CD8-positive, alpha-beta memory T cell (primary cell): ENCODE measurements around the gene CCDC187. TPM values are rescaled to one million over a fixed set of nuclear protein-coding genes. Genes with fewer than 3 reads are reported as not detected.

ENCODE experiments used
- CTCF ChIA-PET: fragments of 350-600 bp; sonication (Branson Sonifier 250); formaldehyde crosslinking; loops from one replicate; lab custom pipeline; 2021; ENCODE audit warnings: antibody characterized with exemption; lab: Charles Lee
- POLR2A ChIA-PET: fragments of 350-600 bp; sonication (Branson Sonifier 250); formaldehyde crosslinking; loops from one replicate; lab custom pipeline; 2021; ENCODE audit warnings: antibody characterized with exemption; lab: Charles Lee
- DNase-seq, 5 donors: peaks; one replicate each; pipeline versions ENCODE4 v3.0.0 to v3.0.0-alpha.2; 2020 to 2022; ENCODE audit warnings: mixed read lengths in 1 of 5
- H3K27ac ChIP-seq: one replicate; pipeline ENCODE4 v1.7.0; 2013; ENCODE audit warnings: low read depth, mild to moderate bottlenecking, low read length, moderate library complexity
- H3K27me3 ChIP-seq: 2 replicates; pipeline ENCODE4 v1.7.0; 2013; ENCODE audit warnings: low read length, mild to moderate bottlenecking; ENCODE audit not compliant: insufficient read depth, poor library complexity, severe bottlenecking
- H3K36me3 ChIP-seq: 2 replicates; pipeline ENCODE4 v1.7.0; 2013; ENCODE audit warnings: mild to moderate bottlenecking, low read length, moderate library complexity; ENCODE audit not compliant: insufficient read depth
- H3K4me1 ChIP-seq: 2 replicates; pipeline ENCODE4 v1.7.0; 2013; ENCODE audit warnings: mild to moderate bottlenecking, low read length, moderate library complexity; ENCODE audit not compliant: insufficient read depth
- H3K4me3 ChIP-seq: 2 replicates; pipeline ENCODE4 v1.7.0; 2013; ENCODE audit warnings: mild to moderate bottlenecking, low read length
- H3K9me3 ChIP-seq: 2 replicates; pipeline ENCODE4 v1.7.0; 2013; ENCODE audit warnings: mild to moderate bottlenecking, low read length
- H3K27ac Mint-ChIP-seq, 8 donors: one replicate each; pipeline ENCODE4 v1.8.0; 2020 to 2021; ENCODE audit warnings: mixed read lengths in 8 of 8, mild to moderate bottlenecking in 6 of 8, inconsistent platforms in 3 of 8, moderate library complexity in 3 of 8
- H3K27me3 Mint-ChIP-seq, 2 donors: one replicate each; pipeline ENCODE4 v1.8.0; 2020 to 2021; ENCODE audit warnings: mixed read lengths in 2 of 2, mild to moderate bottlenecking in 1 of 2, moderate library complexity in 1 of 2
- H3K36me3 Mint-ChIP-seq, 3 donors: one replicate each; pipeline ENCODE4 v1.8.0; 2020 to 2021; ENCODE audit warnings: mixed read lengths in 3 of 3, inconsistent platforms in 1 of 3, mild to moderate bottlenecking in 1 of 3
- H3K4me1 Mint-ChIP-seq, 3 donors: one replicate each; pipeline ENCODE4 v1.8.0; 2020 to 2021; ENCODE audit warnings: mixed read lengths in 3 of 3, inconsistent platforms in 1 of 3, mild to moderate bottlenecking in 1 of 3
- H3K4me3 Mint-ChIP-seq, 7 donors: one replicate each; pipeline ENCODE4 v1.8.0; 2020 to 2021; ENCODE audit warnings: mixed read lengths in 7 of 7, mild to moderate bottlenecking in 6 of 7, moderate library complexity in 4 of 7, inconsistent platforms in 2 of 7
- H3K9me3 Mint-ChIP-seq, 5 donors: one replicate each; pipeline ENCODE4 v1.8.0; 2020 to 2022; ENCODE audit warnings: mixed read lengths in 5 of 5, mild to moderate bottlenecking in 3 of 5, moderate library complexity in 2 of 5, inconsistent platforms in 1 of 5
- polyA plus RNA-seq: library from polyadenylated mRNA; unstranded; fragments of 300-500 nt; fragmentation: Illumina TruSeq; gene quantifications from one replicate; pipeline ENCODE4 v1.2.3, GENCODE V29; 2021
- total RNA-seq, 2 experiments: library from RNA; stranded (reverse); gene quantifications; one replicate each; pipeline ENCODE4 v1.2.3, GENCODE V29; 2021

Gene CCDC187
- total and polyA plus RNA-seq, 3 experiments from 2014 or later = not detected

DNA sequence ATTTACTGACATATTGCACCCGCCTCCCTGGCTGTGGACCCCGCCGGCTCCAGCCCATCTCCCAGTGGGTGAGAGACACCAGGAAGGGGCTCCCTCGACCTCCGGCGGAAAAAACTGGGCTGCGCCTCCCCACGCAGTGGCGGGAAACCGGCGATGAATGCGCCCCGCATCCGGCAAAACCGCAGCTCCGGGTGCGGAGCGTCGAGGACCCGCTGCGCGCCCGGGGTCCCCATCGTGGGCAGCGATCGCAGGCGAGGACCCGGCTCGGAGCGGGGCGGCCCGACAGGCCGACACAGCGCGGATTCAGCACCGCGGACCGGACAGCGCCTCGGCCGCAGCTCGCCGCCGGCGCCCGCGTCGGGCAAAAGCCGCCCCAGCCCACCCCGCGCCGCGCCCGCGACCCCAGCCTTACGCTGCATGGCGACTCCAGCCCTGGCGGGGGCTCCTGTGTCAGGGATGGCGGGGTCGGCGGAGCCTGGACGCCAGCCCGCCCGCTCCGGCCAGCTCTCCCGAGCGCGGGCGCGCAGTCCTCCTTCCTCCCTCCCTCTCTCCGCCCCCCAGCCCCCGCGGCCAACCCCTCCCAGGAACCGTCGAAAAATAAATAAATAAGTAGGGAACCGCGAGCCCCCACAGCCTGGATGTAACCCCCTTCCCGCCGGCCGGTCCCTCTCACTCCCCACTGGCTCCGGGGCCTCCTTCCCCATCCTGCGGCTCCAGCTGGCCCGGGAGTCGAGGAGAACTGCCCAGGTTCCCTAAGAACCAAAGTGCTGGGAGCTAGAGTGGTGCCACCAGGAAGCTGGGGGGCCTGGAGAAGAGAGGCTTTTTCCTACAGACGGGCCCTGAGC is 102.1 kb downstream of the CCDC187 start:
- ChIA-PET CTCF (no interaction called here), POLR2A (no interaction called here)
- Histone ChIP-seq H3K9me3 (no peaks in the 10 kb centered on the region), H3K27ac (no peak overlapping the region), H3K36me3 (no peaks in the 10 kb centered on the region), H3K4me3 (no peak overlapping the region), H3K4me1 (no peaks in the 10 kb centered on the region), H3K27me3 (peaks cover 22% of the 10 kb centered on the region)
- Mint-ChIP-seq H3K4me1 (peaks cover 2 to 5% (median 2%) of the 10 kb centered on the region in 3 donors), H3K36me3 (peaks cover 4 to 9% (median 5%) of the 10 kb centered on the region in 3 donors), H3K27ac (no peak overlapping the region), H3K9me3 (peaks cover 0 to 2% (median 0%) of the 10 kb centered on the region in 5 donors), H3K27me3 (peaks cover 18 to 38% of the 10 kb centered on the region in 2 donors), H3K4me3 (no peak overlapping the region)
- DNase-seq = no peak

DNA sequence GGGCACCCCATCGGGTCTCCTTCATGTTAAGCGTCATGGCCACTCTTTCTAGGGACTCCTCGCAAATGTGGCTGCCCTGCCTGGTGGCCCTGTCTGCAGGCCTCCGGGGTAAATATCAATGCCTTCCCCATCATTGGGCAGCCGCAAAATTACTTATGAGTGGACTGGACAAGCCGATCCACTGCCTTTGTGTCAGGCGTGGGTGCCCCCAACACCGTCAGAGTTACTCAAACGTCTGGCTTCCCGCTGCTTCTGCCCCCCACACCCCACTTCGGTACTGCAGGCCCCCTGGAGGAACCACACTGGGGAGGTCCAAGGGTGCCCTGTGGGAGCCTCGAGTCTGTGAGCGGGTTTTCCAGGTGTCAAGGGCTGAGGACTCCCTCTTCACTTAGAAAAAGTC is 102.7 kb downstream of the CCDC187 start:
- Mint-ChIP-seq H3K4me1 (peaks cover 4 to 11% (median 4%) of the 10 kb centered on the region in 3 donors), H3K9me3 (peaks cover 0 to 2% (median 0%) of the 10 kb centered on the region in 5 donors), H3K27me3 (peaks cover 24 to 44% of the 10 kb centered on the region in 2 donors), H3K4me3 (no peak overlapping the region), H3K27ac (no peak overlapping the region), H3K36me3 (peaks cover 0 to 3% (median 3%) of the 10 kb centered on the region in 3 donors)
- H3K27me3 ChIP-seq = peaks cover 27% of the 10 kb centered on the region
- H3K4me1 ChIP-seq = no peaks in the 10 kb centered on the region
- no peak overlapping the region for H3K4me3 ChIP-seq
- H3K36me3 ChIP-seq = no peaks in the 10 kb centered on the region
- H3K9me3 ChIP-seq = no peaks in the 10 kb centered on the region
- no peak overlapping the region for H3K27ac ChIP-seq
- POLR2A ChIA-PET = no interaction called here
- CTCF ChIA-PET = no interaction called here
- DNase-seq = no peak

- Histone ChIP-seq H3K27ac (no peak overlapping the region), H3K9me3 (no peaks in the 10 kb centered on the region), H3K36me3 (no peaks in the 10 kb centered on the region), H3K4me3 (no peak overlapping the region), H3K27me3 (peaks cover 32% of the 10 kb centered on the region), H3K4me1 (no peaks in the 10 kb centered on the region)
- POLR2A ChIA-PET = no interaction called here
- Mint-ChIP-seq H3K36me3 (no peaks in the 10 kb centered on the region), H3K27ac (no peak overlapping the region), H3K9me3 (no peaks in the 10 kb centered on the region), H3K27me3 (peaks cover 29 to 46% of the 10 kb centered on the region in 2 donors), H3K4me1 (peaks cover 2 to 12% (median 4%) of the 10 kb centered on the region in 3 donors), H3K4me3 (no peak overlapping the region)
- no peak for DNase-seq
- CTCF ChIA-PET = no interaction called here
Observed at GRCh38 chr9:136200424-136200823, 103.5 kb downstream of the CCDC187 start.

Other genes with a start within 250 kb of the CCDC187 start
- gene NACC2, start 208.8 kb downstream of the CCDC187 start, total RNA-seq = 1 to 10 TPM; 9.0 to 9.1 TPM
- gene NACC2, start 208.8 kb downstream of the CCDC187 start, polyA plus RNA-seq = 2.9 TPM
- gene TMEM250, start 185.2 kb downstream of the CCDC187 start, total RNA-seq = 10 to 100 TPM; 46.4 to 50.2 TPM
- gene TMEM250, start 185.2 kb downstream of the CCDC187 start, polyA plus RNA-seq = 74.9 TPM
- gene LHX3, start 99.0 kb downstream of the CCDC187 start, total RNA-seq = not detected
- not detected for gene LHX3, start 99.0 kb downstream of the CCDC187 start, polyA plus RNA-seq
- gene QSOX2, start 58.3 kb downstream of the CCDC187 start, total RNA-seq = 10 to 100 TPM; 14.6 to 15.3 TPM
- gene QSOX2, start 58.3 kb downstream of the CCDC187 start, polyA plus RNA-seq = 0.66 TPM
- 1 to 10 TPM; 6.8 to 7.5 TPM for gene GPSM1, start 23.4 kb upstream of the CCDC187 start, total RNA-seq
- gene GPSM1, start 23.4 kb upstream of the CCDC187 start, polyA plus RNA-seq = 1.7 TPM
- 10 to 100 TPM; 40.6 to 43.0 TPM for gene DNLZ, start 59.6 kb upstream of the CCDC187 start, total RNA-seq
- 65.6 TPM for gene DNLZ, start 59.6 kb upstream of the CCDC187 start, polyA plus RNA-seq
- 1 to 10 TPM; 1.4 to 1.5 TPM for gene CARD9, start 69.6 kb upstream of the CCDC187 start, total RNA-seq
- not detected for gene CARD9, start 69.6 kb upstream of the CCDC187 start, polyA plus RNA-seq
- gene SNAPC4, start 96.1 kb upstream of the CCDC187 start, total RNA-seq = 10 to 100 TPM; 22.1 to 23.6 TPM
- 2.6 TPM for gene SNAPC4, start 96.1 kb upstream of the CCDC187 start, polyA plus RNA-seq
- gene ENTR1, start 106.5 kb upstream of the CCDC187 start, total RNA-seq = 10 to 100 TPM; 52.2 to 55.5 TPM
- 13.1 TPM for gene ENTR1, start 106.5 kb upstream of the CCDC187 start, polyA plus RNA-seq
- gene PMPCA, start 106.6 kb upstream of the CCDC187 start, total RNA-seq = 100 to 1,000 TPM in 1 of 2 experiments, 10 to 100 TPM in 1; 96.4 to 101 TPM
- 39.2 TPM for gene PMPCA, start 106.6 kb upstream of the CCDC187 start, polyA plus RNA-seq
- 10 to 100 TPM; 18.0 to 19.2 TPM for gene INPP5E, start 135.8 kb upstream of the CCDC187 start, total RNA-seq
- 5.3 TPM for gene INPP5E, start 135.8 kb upstream of the CCDC187 start, polyA plus RNA-seq
- 10 to 100 TPM; 75.5 to 78.0 TPM for gene SEC16A, start 178.9 kb upstream of the CCDC187 start, total RNA-seq
- 42.9 TPM for gene SEC16A, start 178.9 kb upstream of the CCDC187 start, polyA plus RNA-seq
- 10 to 100 TPM; 70.0 to 79.5 TPM for gene NOTCH1, start 242.0 kb upstream of the CCDC187 start, total RNA-seq
- 5.1 TPM for gene NOTCH1, start 242.0 kb upstream of the CCDC187 start, polyA plus RNA-seq